Fibroblast of villous mesenchyme (primary cell): ENCODE results near the gene PXDN. TPM values are rescaled to one million over a fixed set of nuclear protein-coding genes. Genes with fewer than 3 reads are reported as not detected.

Source experiments
- DNase-seq: peaks from one replicate; pipeline ENCODE4 v3.0.0-alpha.2; 2010; ENCODE audit warnings: low read depth
- H3K4me3 ChIP-seq: 2 replicates; pipeline ENCODE4 v1.5.1; 2011; ENCODE audit warnings: low read depth, mild to moderate bottlenecking, low read length
- total RNA-seq: library from RNA; depleted of rRNA; stranded (reverse); fragments of >200 nt; gene quantifications from 2 replicates; pipeline ENCODE4 v1.2.3, GENCODE V29; 2012
- TF ChIP-seq, protein P1 (sequence below): IDR thresholded peaks from 2 replicates; pipeline ENCODE4 v1.5.1; 2012; ENCODE audit warnings: low read depth, mild to moderate bottlenecking, low read length; ENCODE audit not compliant: insufficient read depth

Gene PXDN
- total RNA-seq, 1 donor = 296 TPM

DNA sequence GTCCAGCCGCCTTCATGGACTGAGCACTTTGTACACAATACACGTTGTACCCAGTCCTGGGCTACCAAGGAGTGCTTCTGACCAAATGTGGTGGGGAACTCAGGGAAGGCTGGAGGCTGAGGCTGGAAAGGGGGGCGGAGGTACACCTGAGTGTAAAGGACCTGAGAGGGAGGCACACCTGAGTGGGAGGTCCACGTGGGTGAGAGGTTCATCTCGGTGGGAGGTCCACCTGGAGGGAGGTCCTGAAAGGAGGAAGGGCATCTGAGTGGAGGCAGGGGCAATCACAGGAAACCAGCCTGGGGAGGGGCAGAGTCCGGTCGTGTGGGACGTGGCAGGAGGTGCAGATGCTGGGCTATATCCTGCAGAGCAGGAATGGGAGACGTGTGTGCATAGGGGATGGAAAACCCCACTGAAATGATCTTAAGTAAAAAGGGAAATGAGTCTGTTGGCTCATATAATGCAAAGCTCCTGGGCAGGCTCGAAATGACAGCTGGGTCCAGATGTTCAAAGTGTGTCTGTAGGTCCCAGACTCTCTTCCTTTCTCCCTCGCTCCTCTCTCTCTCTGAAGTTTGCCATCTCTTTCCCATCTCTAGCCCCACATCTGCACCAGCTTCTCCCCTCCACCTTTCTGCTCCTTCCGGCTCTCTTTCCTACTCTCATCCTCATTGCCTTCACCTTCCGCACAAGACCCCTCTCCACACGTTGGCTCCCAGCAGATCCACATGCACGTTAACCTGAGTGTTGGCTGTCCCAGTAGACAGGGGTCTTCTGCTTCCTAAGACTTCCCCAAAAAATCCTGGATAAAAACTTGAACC lies 137.7 kb downstream of the PXDN start:
- peak; percentile 75 for DNase-seq
- TF ChIP-seq, protein P1, sequence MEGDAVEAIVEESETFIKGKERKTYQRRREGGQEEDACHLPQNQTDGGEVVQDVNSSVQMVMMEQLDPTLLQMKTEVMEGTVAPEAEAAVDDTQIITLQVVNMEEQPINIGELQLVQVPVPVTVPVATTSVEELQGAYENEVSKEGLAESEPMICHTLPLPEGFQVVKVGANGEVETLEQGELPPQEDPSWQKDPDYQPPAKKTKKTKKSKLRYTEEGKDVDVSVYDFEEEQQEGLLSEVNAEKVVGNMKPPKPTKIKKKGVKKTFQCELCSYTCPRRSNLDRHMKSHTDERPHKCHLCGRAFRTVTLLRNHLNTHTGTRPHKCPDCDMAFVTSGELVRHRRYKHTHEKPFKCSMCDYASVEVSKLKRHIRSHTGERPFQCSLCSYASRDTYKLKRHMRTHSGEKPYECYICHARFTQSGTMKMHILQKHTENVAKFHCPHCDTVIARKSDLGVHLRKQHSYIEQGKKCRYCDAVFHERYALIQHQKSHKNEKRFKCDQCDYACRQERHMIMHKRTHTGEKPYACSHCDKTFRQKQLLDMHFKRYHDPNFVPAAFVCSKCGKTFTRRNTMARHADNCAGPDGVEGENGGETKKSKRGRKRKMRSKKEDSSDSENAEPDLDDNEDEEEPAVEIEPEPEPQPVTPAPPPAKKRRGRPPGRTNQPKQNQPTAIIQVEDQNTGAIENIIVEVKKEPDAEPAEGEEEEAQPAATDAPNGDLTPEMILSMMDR = no peak
- no peak overlapping the region for H3K4me3 ChIP-seq

DNA sequence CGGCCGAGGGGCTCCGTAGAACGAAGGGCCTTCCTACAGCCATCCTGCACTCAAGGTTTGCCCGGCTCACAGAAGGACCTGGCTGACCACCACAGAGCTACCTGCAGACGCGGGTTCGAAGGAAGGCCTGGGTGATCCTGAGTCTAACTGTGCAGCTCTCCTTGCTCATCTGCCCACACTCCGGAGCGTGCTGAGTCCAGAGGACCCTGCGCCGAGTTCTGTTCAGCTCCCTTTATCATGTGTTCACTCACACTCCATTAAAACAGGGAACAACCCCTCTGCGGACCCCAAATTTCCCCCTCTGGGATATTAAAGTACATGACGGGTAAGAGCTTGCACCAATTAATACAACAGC lies 138.3 kb downstream of the PXDN start:
- no peak for DNase-seq
- TF ChIP-seq, protein P1 = no peak
- H3K4me3 ChIP-seq = no peak overlapping the region

DNA sequence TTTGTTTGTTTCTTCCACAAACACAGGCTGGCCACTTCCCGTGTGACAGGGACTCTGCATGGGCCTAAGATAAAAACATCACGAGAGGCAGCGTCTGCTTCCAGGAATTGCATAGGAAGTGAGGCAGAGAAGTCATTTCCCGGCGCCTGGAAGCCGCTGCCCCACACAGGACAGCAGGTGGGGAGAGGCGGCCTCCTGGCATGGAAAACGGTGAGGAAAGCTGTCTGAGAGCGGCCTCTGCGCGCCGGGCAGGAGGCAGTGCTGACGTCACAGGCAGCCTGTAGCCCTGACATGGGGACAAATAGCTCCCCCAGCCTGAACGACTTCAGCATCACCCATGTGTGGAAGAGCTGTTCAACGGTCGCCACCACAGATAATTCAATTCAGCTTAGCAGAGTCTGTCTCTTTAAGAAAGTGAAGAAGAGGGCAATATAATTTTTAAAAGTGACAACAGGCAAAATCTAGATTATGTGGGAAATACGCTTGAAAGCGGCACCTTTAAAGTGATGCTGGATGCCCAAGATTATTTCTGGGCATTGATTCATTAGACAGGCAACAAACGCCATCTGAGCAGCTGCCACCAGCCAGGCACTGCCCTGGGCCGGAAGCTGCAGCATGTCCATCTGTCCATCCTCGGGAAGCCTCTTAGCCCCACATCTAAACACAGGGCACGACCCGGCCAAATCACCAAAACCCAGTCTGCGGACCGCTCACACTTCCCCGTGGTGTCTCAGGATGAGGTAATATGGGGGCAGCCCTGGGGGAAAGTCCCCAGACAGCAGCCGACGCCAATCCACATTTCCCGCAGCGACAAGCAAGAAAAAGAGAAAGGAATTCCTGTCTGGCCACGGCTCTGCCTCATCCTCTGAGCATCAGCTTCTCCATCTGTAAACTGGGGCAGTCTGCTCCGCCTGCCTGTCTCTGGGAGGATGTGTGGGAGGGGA lies 138.9 kb downstream of the PXDN start:
- peak; percentile 58 for DNase-seq
- H3K4me3 ChIP-seq = no peak overlapping the region
- TF ChIP-seq, protein P1 = no peak

DNA sequence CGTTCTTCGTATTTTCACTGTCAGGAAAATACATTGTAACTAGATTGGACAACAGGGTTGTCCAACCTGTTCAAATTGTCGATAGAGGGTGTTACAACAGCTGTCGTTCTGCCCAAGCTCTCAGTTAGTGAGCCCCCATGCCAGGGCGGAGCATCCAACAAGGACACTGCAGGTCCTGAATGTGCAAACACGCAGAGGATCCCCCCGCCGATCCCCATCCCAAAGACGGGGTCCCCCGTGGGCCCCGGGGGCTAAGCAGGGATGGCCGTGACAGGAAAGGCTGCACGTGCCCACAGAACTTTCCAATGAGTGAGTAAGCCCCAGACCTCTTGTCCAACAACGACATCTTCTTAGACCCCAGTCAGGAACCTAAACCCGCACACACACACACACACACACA lies 140.8 kb downstream of the PXDN start:
- TF ChIP-seq, protein P1 = no peak
- DNase-seq = no peak
- H3K4me3 ChIP-seq = no peak overlapping the region

DNA sequence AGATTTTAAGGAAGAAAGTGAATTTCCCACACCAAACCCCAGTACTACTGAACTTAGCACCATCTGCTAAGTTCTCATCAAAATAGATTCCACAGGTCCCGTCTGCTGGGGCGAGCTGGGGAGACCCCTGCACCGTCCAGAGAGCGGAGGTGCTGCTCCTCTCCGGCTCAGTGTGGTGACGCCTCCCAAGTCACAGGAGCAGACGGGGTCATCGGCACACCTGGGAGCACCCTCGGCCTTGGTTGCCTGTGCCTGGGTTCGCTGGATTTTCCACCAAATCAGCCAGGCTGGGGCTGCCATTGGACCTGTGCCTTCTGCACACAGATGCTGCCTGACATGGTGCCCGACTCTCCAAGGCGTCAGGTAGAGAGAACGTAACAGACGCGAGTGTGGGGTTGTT lies 141.3 kb downstream of the PXDN start:
- TF ChIP-seq, protein P1 = no peak

DNA sequence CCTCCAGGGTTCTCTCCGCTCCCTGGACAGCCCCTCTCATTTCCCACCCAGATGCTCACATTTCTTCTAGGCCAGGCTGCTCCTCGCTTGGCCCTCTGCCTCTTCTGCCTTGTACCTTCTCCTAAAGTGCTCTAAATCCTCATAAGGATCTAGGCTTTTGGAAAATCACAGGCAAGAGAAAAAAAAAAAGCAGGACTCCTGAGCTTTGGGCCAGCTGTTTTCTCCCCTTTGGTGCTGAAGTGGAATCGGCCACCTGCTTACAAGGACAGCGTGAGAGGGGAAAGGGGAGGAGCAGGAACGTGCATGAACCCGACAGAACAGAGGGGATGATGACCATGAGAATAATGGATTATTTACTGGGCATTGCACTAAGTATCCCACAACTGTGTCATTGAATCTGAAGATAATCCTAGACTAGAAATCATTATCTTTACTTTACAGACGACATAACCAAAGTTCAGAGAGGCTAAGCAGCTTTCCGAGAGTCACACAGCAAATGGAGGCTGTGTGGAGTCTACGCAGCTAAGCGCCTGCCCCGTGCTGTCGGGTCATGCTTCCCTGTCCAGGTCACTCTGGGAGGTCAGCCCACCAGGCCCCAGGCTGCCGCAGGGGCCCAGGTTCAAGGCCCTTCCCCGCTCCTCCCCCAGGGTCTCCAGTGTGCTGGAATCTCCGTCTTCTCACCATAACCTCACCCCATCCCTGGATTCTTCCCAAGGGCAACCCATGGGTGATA lies 141.9 kb downstream of the PXDN start:
- TF ChIP-seq, protein P1 = no peak
- no peak overlapping the region for H3K4me3 ChIP-seq
- DNase-seq = no peak

More for the DNA sequence above, 141.3 kb downstream of the PXDN start:
- no peak for DNase-seq
- H3K4me3 ChIP-seq = no peak overlapping the region
